Activated CD4-positive, alpha-beta memory T cell treated with anti-CD3 and anti-CD28 coated beads for 36 hours (primary cell): Measurements from ENCODE around the gene OR5D18. TPM values are rescaled to one million over a fixed set of nuclear protein-coding genes. Genes with fewer than 3 reads are reported as not detected.
"Not testable (repeated sequence)": the region's sequence is repeated elsewhere in the genome, so short reads cannot be mapped to it uniquely, and the experiment has no call there.

ENCODE experiments used
- CTCF ChIA-PET: fragments of 350-600 bp; sonication (Branson Sonifier 250); formaldehyde crosslinking; loops from one replicate; lab custom pipeline; 2021; ENCODE audit warnings: antibody characterized with exemption, inconsistent platforms; lab: Charles Lee
- POLR2A ChIA-PET: fragments of 350-600 bp; sonication (Branson Sonifier 250); formaldehyde crosslinking; loops from one replicate; lab custom pipeline; 2021; ENCODE audit warnings: antibody characterized with exemption; lab: Charles Lee
- DNase-seq: peaks from one replicate; pipeline ENCODE4 v3.0.0-alpha.2; 2020
- H3K27ac Mint-ChIP-seq: one replicate; pipeline ENCODE4 v1.8.0; 2021; ENCODE audit warnings: mixed read lengths
- H3K27me3 Mint-ChIP-seq: one replicate; pipeline ENCODE4 v1.8.0; 2021; ENCODE audit warnings: mixed read lengths
- H3K36me3 Mint-ChIP-seq: one replicate; pipeline ENCODE4 v1.8.0; 2021; ENCODE audit warnings: mixed read lengths
- H3K4me1 Mint-ChIP-seq: one replicate; pipeline ENCODE4 v1.8.0; 2021; ENCODE audit warnings: low read depth, mixed read lengths
- H3K4me3 Mint-ChIP-seq: one replicate; pipeline ENCODE4 v1.8.0; 2021; ENCODE audit warnings: mild to moderate bottlenecking, mixed read lengths
- H3K9me3 Mint-ChIP-seq: one replicate; pipeline ENCODE4 v1.8.0; 2021; ENCODE audit warnings: mixed read lengths
- intact Hi-C: fragments of 100-400 bp; cut with micrococcal nuclease; formaldehyde crosslinking; loops from one replicate; pipeline ENCODE4 v1.15.1; 2023
- total RNA-seq, 2 experiments: library from RNA; stranded (reverse); gene quantifications; one replicate each; pipeline ENCODE4 v1.2.3, GENCODE V29; 2021

Gene OR5D18
- total RNA-seq, 2 experiments from 2014 or later = not detected

- H3K36me3 Mint-ChIP-seq, intact Hi-C loops, H3K27me3 Mint-ChIP-seq, CTCF ChIA-PET, H3K4me3 Mint-ChIP-seq, H3K27ac Mint-ChIP-seq, H3K4me1 Mint-ChIP-seq, DNase-seq, POLR2A ChIA-PET: not testable (repeated sequence)
- H3K9me3 Mint-ChIP-seq = peaks cover 15% of the 10 kb centered on the region
Observed at GRCh38 chr11:55867354-55867753, 47.9 kb downstream of the OR5D18 start.

Other genes starting within 250 kb of the OR5D18 start
- gene OR4C16, start 247.5 kb upstream of the OR5D18 start, total RNA-seq = not detected
- gene OR4C11, start 212.0 kb upstream of the OR5D18 start, total RNA-seq = not detected
- not detected for gene OR4P4, start 184.5 kb upstream of the OR5D18 start, total RNA-seq
- gene OR4S2, start 171.3 kb upstream of the OR5D18 start, total RNA-seq = not detected
- gene OR4C6, start 157.4 kb upstream of the OR5D18 start, total RNA-seq = not detected
- gene OR5D13, start 46.2 kb upstream of the OR5D18 start, total RNA-seq = not detected
- not detected for gene OR5D14, start 24.1 kb upstream of the OR5D18 start, total RNA-seq
- not detected for gene OR5L1, start 8.3 kb upstream of the OR5D18 start, total RNA-seq
- gene OR5L2, start 7.6 kb downstream of the OR5D18 start, total RNA-seq = not detected
- not detected for gene OR5D16, start 19.1 kb downstream of the OR5D18 start, total RNA-seq
- not detected for gene TRIM51, start 63.7 kb downstream of the OR5D18 start, total RNA-seq
- gene OR5W2, start 95.0 kb downstream of the OR5D18 start, total RNA-seq = not detected
- not detected for gene OR5I1, start 116.8 kb downstream of the OR5D18 start, total RNA-seq
- gene OR10AG1, start 150.3 kb downstream of the OR5D18 start, total RNA-seq = not detected
- not detected for gene OR5F1, start 175.0 kb downstream of the OR5D18 start, total RNA-seq
- not detected for gene OR5AS1, start 208.0 kb downstream of the OR5D18 start, total RNA-seq